Measurements from ENCODE around the gene CCSER1. TPM values are rescaled to one million over a fixed set of nuclear protein-coding genes. Genes with fewer than 3 reads are reported as not detected.

CCSER1 gene
- total RNA-seq, 1 experiment from 2014 or later: 0.98 TPM

DNA sequence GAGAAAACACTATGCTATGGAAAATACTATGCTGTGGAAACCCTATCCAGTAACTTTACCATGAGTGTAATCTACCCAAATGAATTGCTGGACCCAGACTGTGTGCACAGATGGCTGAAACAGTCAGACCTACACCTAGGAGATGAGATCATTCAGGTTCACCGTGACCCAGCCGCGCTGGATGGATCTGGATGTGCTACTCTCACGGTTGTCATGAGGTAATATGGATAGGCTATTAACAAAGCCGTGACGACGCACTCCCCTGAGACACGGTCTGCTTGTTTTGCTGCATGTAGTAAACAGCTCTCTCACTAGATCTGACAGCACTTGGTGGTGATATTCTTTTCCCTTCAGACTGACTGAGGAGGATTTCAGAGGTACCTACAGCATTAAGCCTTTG, 1344.1 kb downstream of the CCSER1 start:
- DNase-seq (ENCODE audit: low read depth): no peak
- in situ Hi-C loops (cut with HindIII; ENCODE audit: low pct_unique_long_range_greater_than_20kb, low sequenced_read_pairs): no loop called here

DNA sequence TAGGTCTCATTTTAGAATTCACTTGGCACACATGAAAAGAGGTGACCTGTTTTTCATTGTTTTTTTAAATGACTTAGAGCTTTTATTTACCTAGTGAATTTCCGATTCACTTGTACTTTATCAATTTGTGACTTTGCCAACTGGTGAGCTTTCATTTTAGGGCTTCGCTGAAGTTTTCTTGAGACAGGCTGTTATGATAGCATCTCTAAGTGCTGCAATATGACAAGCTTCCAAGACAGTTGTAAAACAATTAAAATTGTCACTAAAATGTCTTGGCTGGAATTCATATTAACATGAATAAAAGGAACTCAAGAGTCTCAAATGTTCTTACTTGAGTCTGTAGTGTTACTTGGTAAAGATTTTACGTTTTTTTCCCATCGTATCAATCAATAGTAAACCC, 1344.9 kb downstream of the CCSER1 start:
- in situ Hi-C loops (cut with HindIII; ENCODE audit: low pct_unique_long_range_greater_than_20kb, low sequenced_read_pairs): no loop called here

GRCh38 chr4:91485415-91485814, 1358.2 kb downstream of the CCSER1 start:
- in situ Hi-C loops (cut with HindIII; ENCODE audit: low pct_unique_long_range_greater_than_20kb, low sequenced_read_pairs): no loop called here
- DNase-seq (ENCODE audit: low read depth): no peak

More for the DNA sequence above, 1344.9 kb downstream of the CCSER1 start:
- no peak for DNase-seq (ENCODE audit: low read depth)

- no peak for DNase-seq (ENCODE audit: low read depth)
- in situ Hi-C loops (cut with HindIII; ENCODE audit: low pct_unique_long_range_greater_than_20kb, low sequenced_read_pairs): no loop called here
Measured at GRCh38 chr4:91488946-91489345, 1361.8 kb downstream of the CCSER1 start.

DNA sequence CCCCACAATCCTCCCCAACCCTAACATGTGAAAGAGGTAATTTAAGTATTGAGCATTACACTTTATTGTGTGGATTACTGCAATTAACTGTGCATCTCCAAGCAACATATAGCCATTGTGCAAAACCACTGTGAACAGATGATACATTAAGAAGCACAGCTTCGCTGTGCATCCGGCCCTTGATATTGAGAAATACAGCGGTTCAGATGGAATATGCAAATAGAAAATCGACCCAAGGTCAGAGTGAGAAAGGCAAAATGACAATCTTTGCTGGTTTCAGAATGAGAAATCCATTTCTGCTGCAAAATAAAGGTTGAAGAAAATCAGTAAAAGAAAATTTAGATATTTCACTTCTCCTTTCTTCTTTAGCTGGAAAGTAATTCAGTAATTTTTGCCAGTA, 1370.7 kb downstream of the CCSER1 start:
- no peak for DNase-seq (ENCODE audit: low read depth)
- in situ Hi-C loops (cut with HindIII; ENCODE audit: low pct_unique_long_range_greater_than_20kb, low sequenced_read_pairs): no loop called here

DNA sequence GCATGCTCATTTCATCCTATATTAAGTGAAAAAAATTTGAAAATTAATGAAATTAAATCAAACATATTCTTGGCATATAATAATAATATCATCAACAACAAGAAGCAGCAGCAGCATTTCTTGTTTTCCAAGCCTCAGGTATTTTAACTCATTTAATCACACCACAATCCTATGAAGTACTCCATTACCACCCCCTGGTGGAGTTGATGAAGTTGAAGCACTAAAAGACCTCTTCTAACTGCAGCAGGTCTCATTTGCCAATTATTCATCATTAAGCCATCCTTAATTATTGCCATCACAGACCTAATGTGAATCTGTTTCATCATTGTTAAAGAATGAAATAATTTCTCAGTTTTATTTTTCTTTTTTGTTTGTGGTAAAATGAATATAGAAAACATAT, 1375.2 kb downstream of the CCSER1 start:
- no peak for DNase-seq (ENCODE audit: low read depth)
- in situ Hi-C loops (cut with HindIII; ENCODE audit: low pct_unique_long_range_greater_than_20kb, low sequenced_read_pairs): no loop called here

DNA sequence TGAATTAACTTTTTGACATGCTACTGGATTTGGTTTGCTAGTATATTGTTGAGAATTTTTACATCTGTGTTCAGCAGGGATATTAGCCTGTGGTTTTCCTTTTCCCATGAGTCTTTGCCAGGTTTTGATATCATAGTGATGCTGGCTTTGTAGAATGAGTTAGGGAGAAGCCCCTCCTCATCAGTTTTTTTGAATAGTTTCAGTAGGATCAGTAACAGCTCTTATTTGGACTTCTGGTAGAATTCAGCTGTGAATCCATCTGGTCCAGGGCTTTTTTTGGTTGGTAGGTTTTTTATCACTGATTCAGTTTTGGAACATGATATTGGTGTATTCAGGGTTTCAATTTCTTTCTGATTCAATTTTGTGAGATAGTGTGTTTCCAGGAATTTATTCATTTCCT, 1386.1 kb downstream of the CCSER1 start:
- DNase-seq (ENCODE audit: low read depth): no peak
- in situ Hi-C loops (cut with HindIII; ENCODE audit: low pct_unique_long_range_greater_than_20kb, low sequenced_read_pairs): no loop called here

DNA sequence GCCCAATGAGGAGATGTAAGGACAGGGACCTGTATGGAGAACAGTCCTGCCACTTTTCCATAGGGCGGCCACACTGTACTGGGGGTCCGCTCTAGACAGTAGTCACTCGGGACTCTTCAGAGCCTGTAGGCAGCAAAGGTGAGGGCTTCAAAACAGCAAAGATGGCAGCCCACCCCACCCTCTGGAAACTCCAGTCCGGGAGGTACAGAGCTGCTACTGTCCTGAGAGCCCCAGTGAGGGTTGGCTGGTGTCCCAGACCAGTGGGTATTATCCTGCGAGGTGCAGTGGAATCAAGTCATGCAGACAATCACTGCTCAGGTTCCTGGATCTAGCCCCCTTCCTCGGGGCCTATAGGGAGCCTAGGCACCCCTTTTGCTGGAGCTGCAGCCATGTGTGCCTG, 1392.0 kb downstream of the CCSER1 start:
- DNase-seq (ENCODE audit: low read depth): no peak
- in situ Hi-C loops (cut with HindIII; ENCODE audit: low pct_unique_long_range_greater_than_20kb, low sequenced_read_pairs): no loop called here

DNA sequence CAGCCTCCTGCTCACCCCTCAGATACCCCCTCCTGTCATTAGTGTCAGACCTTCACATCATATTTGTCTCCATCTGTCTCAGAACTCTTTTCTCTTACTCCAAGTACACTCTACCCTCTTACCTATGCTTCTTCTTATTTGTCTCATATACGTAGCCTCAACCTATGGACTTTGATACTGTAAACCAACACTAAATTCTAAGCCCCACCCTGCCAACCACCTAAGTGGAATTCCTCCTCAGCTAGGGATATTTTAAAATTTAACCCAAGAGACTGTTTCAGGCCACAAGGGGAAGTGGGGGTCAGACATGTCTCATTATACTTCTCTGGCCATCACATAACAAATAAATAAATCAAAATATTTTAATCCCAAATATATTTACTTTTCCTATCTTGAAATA, 1398.4 kb downstream of the CCSER1 start:
- in situ Hi-C loops (cut with HindIII; ENCODE audit: low pct_unique_long_range_greater_than_20kb, low sequenced_read_pairs): no loop called here
- no peak for DNase-seq (ENCODE audit: low read depth)

- DNase-seq (ENCODE audit: low read depth): no peak
Measured at GRCh38 chr4:91527056-91527455, 1399.9 kb downstream of the CCSER1 start.

GRCh38 chr4:91567594-91567993, 1440.4 kb downstream of the CCSER1 start:
- in situ Hi-C loops (cut with HindIII; ENCODE audit: low pct_unique_long_range_greater_than_20kb, low sequenced_read_pairs): no loop called here
- DNase-seq (ENCODE audit: low read depth): no peak

More at GRCh38 chr4:91527056-91527455, 1399.9 kb downstream of the CCSER1 start:
- in situ Hi-C loops (cut with HindIII; ENCODE audit: low pct_unique_long_range_greater_than_20kb, low sequenced_read_pairs): no loop called here

DNA sequence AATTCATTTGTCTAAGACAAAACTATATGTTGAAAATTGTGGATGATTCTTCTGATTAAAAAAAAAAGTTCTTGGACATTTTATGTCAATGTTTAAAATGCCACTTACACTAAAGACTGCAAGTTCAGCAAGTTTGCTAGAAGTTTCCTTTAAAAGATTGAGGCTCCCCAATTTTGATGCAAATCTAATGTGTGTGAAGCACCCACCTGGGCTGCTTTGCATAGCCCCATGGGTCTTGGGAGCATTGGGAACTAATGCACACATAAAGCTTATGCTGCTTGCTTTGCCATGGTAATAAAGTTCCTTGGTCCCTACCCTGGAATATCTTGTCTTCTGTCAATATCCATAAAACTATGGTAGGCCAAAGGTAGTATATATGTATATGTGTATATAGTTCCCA, 1450.7 kb downstream of the CCSER1 start:
- DNase-seq (ENCODE audit: low read depth): no peak
- in situ Hi-C loops (cut with HindIII; ENCODE audit: low pct_unique_long_range_greater_than_20kb, low sequenced_read_pairs): no loop called here

GRCh38 chr4:91590260-91590659, 1463.1 kb downstream of the CCSER1 start:
- in situ Hi-C loops (cut with HindIII; ENCODE audit: low pct_unique_long_range_greater_than_20kb, low sequenced_read_pairs): no loop called here
- DNase-seq (ENCODE audit: low read depth): no peak

DNA sequence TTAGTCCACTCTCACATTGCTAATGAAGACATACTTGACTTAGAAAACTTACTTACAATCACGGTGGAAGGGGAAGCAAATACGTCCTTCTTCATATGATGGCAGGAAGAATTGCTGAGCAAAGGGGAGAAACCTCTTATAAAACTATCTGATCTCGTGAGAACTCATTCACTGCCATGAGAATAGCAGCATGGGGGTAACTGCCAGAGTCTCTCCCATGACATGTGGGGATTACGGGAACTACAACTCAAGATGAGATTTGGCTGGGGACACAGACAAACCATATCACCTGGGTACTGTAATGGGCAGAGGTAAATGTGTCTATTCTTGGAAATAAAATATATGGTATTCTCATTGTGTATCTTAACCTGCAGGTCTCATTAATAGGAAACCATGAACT, 1464.9 kb downstream of the CCSER1 start:
- in situ Hi-C loops (cut with HindIII; ENCODE audit: low pct_unique_long_range_greater_than_20kb, low sequenced_read_pairs): no loop called here

DNA sequence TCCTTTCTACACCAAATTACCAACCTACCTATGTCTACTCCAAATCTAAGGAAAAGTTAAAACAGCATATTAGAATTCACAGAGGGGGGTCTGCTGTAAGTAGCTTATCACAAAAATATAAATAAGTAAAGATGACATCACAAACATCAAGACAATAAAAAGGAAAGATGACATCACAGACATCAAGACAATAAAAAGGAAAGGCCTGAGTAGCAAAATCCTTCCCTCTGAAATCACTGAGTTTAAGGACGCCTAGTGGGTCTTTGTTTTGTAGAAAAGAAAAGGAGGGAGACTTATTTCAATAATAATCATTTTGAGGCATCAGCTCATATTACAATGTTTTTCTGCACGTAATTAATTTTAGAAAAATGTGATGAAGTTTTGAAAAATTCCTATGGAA, 1469.5 kb downstream of the CCSER1 start:
- in situ Hi-C loops (cut with HindIII; ENCODE audit: low pct_unique_long_range_greater_than_20kb, low sequenced_read_pairs): no loop called here
- no peak for DNase-seq (ENCODE audit: low read depth)

More for the DNA sequence above, 1464.9 kb downstream of the CCSER1 start:
- no peak for DNase-seq (ENCODE audit: low read depth)

GRCh38 chr4:91598696-91599095, 1471.5 kb downstream of the CCSER1 start:
- no peak for DNase-seq (ENCODE audit: low read depth)
- in situ Hi-C loops (cut with HindIII; ENCODE audit: low pct_unique_long_range_greater_than_20kb, low sequenced_read_pairs): no loop called here

DNA sequence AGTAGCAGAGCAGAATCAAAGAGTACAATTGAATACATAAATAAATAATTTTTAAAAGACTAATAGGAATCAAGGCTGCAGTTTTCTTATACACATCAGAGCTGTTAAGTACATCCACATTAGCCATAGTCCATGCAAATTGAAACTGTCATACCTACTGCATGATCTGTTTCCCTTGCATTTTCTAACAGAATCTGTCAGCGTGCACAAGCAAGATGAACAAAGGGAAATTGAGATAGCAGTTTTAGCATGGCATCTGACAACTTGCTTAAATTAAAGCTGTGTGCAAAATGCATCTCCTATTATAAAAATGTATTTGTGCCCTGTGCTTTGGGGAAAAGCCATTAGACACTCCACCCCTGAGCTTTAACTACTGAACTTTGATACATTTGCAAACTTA, 1473.1 kb downstream of the CCSER1 start:
- no peak for DNase-seq (ENCODE audit: low read depth)
- in situ Hi-C loops (cut with HindIII; ENCODE audit: low pct_unique_long_range_greater_than_20kb, low sequenced_read_pairs): no loop called here

DNA sequence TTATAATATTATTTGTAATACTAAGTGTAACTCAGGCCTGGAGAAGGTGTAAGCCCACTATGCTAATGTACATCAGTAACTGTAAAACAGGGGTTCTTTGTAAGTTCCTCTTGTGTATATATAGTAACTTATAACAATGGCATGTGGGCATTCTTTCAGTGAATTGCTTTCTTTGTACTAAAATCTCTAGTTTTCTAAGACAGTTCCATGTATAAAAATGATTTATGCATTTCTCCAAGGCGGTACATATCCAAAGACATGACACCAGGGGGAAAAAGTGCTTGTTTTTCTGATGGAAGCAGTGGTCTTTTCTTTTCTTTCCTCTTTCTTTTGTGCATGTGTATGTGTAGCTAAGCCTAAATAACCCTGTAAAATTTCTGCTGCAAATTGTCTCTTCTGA, 1474.2 kb downstream of the CCSER1 start:
- in situ Hi-C loops (cut with HindIII; ENCODE audit: low pct_unique_long_range_greater_than_20kb, low sequenced_read_pairs): no loop called here
- no peak for DNase-seq (ENCODE audit: low read depth)

- DNase-seq (ENCODE audit: low read depth): no peak
- in situ Hi-C loops (cut with HindIII; ENCODE audit: low pct_unique_long_range_greater_than_20kb, low sequenced_read_pairs): no loop called here
Measured at GRCh38 chr4:91611782-91612181, 1484.6 kb downstream of the CCSER1 start.

GRCh38 chr4:91620952-91621351, 1493.8 kb downstream of the CCSER1 start:
- in situ Hi-C loops (cut with HindIII; ENCODE audit: low pct_unique_long_range_greater_than_20kb, low sequenced_read_pairs): no loop called here

DNA sequence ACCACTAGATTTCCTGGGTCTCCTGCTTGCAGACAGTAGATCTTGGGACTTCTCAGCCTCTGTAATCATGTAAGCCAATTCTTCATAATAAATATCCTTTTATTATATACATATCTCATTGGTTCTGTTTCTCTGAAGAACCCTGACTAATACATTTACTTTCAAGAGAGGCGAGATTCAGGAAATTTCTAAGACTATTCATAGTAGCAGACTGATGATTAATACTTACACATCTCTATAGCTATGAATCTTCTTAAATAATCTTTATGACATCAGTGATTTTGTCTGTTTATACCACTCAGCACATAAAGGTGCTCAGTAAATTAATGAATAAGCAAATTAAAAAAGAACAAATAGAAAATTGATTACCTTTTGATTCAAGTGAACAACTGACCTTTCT, 1494.3 kb downstream of the CCSER1 start:
- no peak for DNase-seq (ENCODE audit: low read depth)
- in situ Hi-C loops (cut with HindIII; ENCODE audit: low pct_unique_long_range_greater_than_20kb, low sequenced_read_pairs): no loop called here

More at GRCh38 chr4:91620952-91621351, 1493.8 kb downstream of the CCSER1 start:
- DNase-seq (ENCODE audit: low read depth): no peak

Measured in Caki2 (cell line).